GM19239 (cell line): ENCODE data around the gene ZNF514.
"Not testable (repeated sequence)": the region's sequence is repeated elsewhere in the genome, so short reads cannot be mapped to it uniquely, and the experiment has no call there.

Source experiments
- DNase-seq: peaks from one replicate; pipeline ENCODE4 v3.0.0; 2011; ENCODE audit warnings: low spot score; ENCODE audit not compliant: insufficient read length
- FAIRE-seq: peaks from 2 replicates; lab custom pipeline; 2011; peaks lifted over from hg19 to GRCh38; lab: Jason Lieb, UNC

ZNF514 gene

GRCh38 chr2:95159690-95160449 lies at the start of gene ZNF514:
TSS of gene ZNF514 (minus strand) at chr2:95159848. CDS start at chr2:95153253, 6,595 bp downstream.
- DNase-seq (peak; percentile 86), FAIRE-seq (no peak)

GRCh38 chr2:95208106-95208505 lies 48.5 kb upstream of the ZNF514 start:
- FAIRE-seq, result no peak
- DNase-seq, result no peak

- peak; percentile 83 for FAIRE-seq
Measured at GRCh38 chr2:95207111-95207961, 47.7 kb upstream of the ZNF514 start, which contains the start of gene ZNF892. TSS of gene ZNF892 (plus strand) at chr2:95207521. CDS start at chr2:95207816, 295 bp downstream.

DNA sequence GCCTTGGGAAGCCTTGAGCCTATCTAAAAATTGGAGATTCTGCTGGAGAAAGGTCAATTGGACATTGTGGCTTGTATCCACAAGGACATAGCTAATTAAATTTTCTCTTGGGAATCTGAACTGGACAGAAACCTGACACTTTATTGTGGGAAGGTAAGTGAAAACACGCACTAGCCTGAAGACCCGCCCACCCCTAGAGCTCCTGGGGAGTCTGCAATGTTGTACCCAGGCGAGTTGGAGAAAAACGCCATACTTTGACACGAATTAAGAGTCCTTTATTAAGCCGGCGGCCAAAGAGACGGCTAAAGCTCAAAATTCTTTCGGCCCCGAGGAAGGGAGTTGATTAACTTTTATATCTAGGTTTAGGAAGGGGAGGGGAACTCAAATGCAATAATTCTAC lies 46.4 kb upstream of the ZNF514 start:
- no peak for FAIRE-seq
- DNase-seq, result no peak

More at GRCh38 chr2:95207111-95207961, 47.7 kb upstream of the ZNF514 start, which contains the start of gene ZNF892:
- peak; percentile 93 for DNase-seq

DNA sequence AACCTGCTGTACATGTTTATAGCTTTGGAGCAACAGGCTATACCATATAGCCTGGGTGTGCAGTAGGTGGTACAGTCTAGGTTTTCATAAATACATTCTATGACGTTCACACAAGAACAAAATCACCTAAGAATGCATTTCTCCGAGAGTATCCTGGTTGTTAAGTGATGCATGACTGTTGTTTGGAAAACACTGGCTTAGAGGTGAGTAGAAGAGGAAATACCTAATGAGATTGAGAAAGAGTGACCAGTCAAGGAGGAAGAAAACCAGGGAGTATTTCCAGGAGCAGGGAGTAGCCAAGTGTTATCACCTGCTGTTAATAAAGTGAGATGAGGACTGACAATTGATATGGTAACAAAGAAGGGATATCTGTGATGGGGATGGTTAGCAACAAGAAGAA lies 44.7 kb upstream of the ZNF514 start:
- no peak for DNase-seq
- no peak for FAIRE-seq

GRCh38 chr2:95203911-95204310 lies 44.3 kb upstream of the ZNF514 start:
- DNase-seq (no peak), FAIRE-seq (no peak)

GRCh38 chr2:95192956-95193355 lies 33.3 kb upstream of the ZNF514 start:
- FAIRE-seq, DNase-seq: not testable (repeated sequence)

DNA sequence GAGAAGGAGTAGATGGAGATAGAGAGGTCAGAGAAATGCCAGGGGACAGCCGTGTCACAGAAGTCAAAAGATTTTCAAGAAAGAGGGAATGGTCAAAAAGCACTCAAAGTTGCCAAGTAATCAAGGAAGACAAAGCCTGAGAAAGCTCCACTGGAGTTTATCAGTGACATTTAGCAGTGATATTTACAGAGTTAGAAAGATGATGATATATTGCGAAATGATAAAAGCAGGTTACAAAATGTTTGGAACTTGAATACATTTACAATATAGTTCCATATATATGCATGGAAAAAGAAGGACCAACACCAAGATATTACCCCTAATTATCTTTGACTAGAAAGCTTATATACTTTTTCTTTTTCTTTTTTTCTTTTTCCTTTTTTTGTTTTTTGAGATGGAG lies 26.3 kb upstream of the ZNF514 start:
- DNase-seq (no peak), FAIRE-seq (no peak)

DNA sequence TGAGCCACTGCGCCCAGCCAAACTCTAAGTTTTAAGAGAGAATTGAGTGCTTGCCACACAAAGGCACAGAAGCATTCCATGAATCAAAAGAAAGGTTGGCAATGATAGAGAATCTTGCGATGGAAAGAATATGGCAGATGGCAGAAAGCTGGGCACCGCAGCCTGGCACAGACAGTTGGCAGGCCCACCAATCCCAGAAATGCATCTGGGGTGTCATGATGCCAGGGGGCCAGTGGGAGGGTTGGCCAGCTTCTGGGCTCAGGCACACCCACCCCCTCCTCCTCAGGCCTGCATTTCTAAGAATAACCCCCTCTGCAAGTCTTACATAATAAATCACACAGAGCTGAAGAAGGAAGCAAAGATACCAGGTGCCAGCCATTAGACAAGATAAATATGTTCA lies 25.5 kb upstream of the ZNF514 start:
- DNase-seq, result no peak
- no peak for FAIRE-seq

GRCh38 chr2:95181774-95182173 lies 22.1 kb upstream of the ZNF514 start:
- no peak for DNase-seq
- no peak for FAIRE-seq

- DNase-seq (no peak), FAIRE-seq (no peak)
Measured at GRCh38 chr2:95179451-95179850, 19.8 kb upstream of the ZNF514 start.

DNA sequence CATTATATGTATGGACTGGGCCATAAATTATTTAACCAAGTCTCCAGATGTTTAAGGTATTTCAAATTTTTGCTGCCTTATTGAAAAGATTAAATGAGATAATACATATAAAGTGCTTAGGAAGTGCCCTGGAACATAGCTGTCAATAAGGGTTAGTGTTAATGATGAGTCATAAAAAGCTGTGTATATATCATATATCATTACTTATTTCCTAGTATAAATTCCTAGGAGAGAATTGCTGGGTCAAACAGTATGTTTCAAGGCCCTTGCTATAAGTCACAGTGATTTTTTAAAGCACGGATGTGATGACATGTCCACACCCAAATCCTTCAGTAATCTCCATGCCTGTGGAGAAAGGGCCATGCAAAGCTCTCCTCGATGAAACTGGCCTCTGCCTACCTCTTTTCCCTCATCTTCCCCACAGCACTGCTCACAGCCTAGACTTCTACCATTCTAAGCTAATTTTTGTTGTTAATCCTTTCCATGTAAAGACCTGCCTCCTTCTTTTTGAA lies 14.4 kb upstream of the ZNF514 start:
- FAIRE-seq (no peak), DNase-seq (no peak)

DNA sequence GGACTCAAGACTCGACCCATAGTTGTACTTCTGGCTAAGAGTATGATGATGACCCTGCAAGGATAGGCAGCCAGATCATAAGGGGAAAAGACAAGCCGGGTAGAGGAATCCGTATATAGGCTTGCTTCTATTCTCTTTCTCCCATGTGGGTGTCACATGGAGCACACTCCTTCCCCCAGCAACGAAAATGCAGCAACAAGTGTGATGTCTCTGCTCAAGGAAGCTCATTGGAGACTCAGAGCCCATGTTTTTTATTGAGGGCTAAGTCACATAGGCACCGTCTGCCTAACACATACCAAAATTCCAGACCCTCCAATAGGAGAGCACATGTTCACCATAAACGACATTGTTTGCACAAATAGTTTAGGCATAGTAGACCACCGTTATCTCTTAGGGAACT lies 12.3 kb upstream of the ZNF514 start:
- DNase-seq (no peak), FAIRE-seq (no peak)

- FAIRE-seq, result peak; percentile 4
Measured at GRCh38 chr2:95166065-95166763, 6.6 kb upstream of the ZNF514 start.

DNA sequence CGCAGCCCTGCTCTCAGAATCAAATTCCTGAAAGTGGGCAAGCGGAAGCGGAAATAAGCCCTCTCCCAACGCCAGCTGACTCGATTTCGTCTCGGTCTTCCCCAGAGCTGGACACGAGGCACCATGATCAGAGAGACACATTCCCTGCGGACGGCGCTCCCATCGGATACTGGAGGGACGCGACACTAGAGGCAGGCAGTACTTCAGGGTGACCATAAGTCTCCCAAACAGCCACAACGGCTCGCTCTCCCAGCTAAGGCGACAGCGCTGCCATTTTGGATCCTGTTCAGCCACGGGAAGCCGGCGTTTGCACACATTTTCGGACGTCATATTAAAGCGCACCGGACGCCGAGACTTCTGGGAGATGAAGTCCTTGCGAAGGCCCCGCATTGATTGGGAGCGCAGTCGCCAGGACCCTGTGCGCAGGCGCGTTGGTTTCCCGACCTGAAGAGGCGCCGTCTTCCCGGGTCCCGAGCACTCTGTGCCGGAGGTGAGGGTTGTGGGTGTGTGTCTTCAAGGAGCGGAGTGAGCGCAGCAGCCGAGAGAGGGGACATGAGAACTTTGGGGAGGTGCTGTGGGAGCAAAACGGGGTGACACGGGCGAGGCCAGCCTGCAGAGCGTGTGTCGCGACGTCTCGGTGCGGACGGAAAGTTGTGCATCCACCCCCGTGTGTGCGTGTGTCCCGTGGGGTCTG lies 5.9 kb upstream of the ZNF514 start, which contains the start of gene ZNF2:
Gene ZNF2 (plus strand): TSS at position 439 of the 694 bp plus-strand sequence. CDS start 10,418 bp downstream, outside the sequence.
- peak; percentile 95 for FAIRE-seq
- DNase-seq, result peak; percentile 96

More at GRCh38 chr2:95166065-95166763, 6.6 kb upstream of the ZNF514 start:
- DNase-seq, result peak; percentile 9

- FAIRE-seq (no peak), DNase-seq (no peak)
Measured at GRCh38 chr2:95165030-95165370, 5.4 kb upstream of the ZNF514 start.

- DNase-seq (peak; percentile 53), FAIRE-seq (no peak)
Measured at GRCh38 chr2:95158891-95159619, 593 bp downstream of the ZNF514 start.

DNA sequence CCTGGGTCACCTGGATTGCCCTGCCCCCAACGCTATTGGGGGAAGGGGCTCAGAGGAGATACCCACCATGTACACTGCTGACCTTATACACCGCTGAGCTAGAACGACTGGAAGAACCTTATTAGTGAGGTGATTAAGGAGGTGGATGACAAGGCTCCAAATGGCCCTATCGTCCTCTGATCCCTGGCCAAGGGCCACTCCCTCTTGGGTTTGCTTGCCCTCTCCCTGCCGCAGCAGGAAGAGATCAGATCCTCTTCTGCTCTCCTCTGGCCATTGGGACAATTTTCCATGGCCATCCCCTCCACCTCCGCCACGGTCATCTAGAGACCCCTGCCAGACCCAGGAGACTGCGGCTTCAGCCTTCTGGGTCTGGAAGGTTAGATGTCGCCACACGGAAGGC lies 1.2 kb downstream of the ZNF514 start:
- DNase-seq (no peak), FAIRE-seq (no peak)

- no peak for DNase-seq
Measured at GRCh38 chr2:95149397-95149984, 10.2 kb downstream of the ZNF514 start.

More at GRCh38 chr2:95149397-95149984, 10.2 kb downstream of the ZNF514 start:
- FAIRE-seq, result no peak
